Naive B cell (primary cell): ENCODE measurements around the gene ATL2. TPM values are rescaled to one million over a fixed set of nuclear protein-coding genes. Genes with fewer than 3 reads are reported as not detected.
"Not testable (repeated sequence)": the region's sequence is repeated elsewhere in the genome, so short reads cannot be mapped to it uniquely, and the experiment has no call there.

Experiments used
- ATAC-seq, 2 donors: fragments of 150-1000 bp; cut with Tn5 transposase; 2 replicates each; pipeline ENCODE4 v1.10.0; 2021; ENCODE audit warnings: low read depth in 2 of 2, mild to moderate bottlenecking in 2 of 2, moderate library complexity in 2 of 2
- DNase-seq: peaks from one replicate; pipeline ENCODE4 v3.0.0; 2022
- H3K27ac Mint-ChIP-seq, 6 donors: one replicate each; pipeline ENCODE4 v1.8.0; 2020 to 2022; ENCODE audit warnings: mild to moderate bottlenecking in 6 of 6, mixed read lengths in 6 of 6, moderate library complexity in 5 of 6, inconsistent platforms in 2 of 6
- H3K27me3 Mint-ChIP-seq, 3 donors: one replicate each; pipeline ENCODE4 v1.8.0; 2021 to 2022; ENCODE audit warnings: mixed read lengths in 3 of 3, mild to moderate bottlenecking in 1 of 3
- H3K36me3 Mint-ChIP-seq, 2 donors: one replicate each; pipeline ENCODE4 v1.8.0; 2020 to 2022; ENCODE audit warnings: mixed read lengths in 2 of 2, inconsistent platforms in 1 of 2, mild to moderate bottlenecking in 1 of 2
- H3K4me1 Mint-ChIP-seq, 3 donors: one replicate each; pipeline ENCODE4 v1.8.0; 2020 to 2022; ENCODE audit warnings: mixed read lengths in 3 of 3, inconsistent platforms in 1 of 3, mild to moderate bottlenecking in 1 of 3, moderate library complexity in 1 of 3
- H3K4me3 Mint-ChIP-seq, 8 donors: one replicate each; pipeline ENCODE4 v1.8.0; 2020 to 2022; ENCODE audit warnings: mild to moderate bottlenecking in 8 of 8, mixed read lengths in 8 of 8, moderate library complexity in 8 of 8, inconsistent platforms in 2 of 8
- H3K9me3 Mint-ChIP-seq, 7 donors: one replicate each; pipeline ENCODE4 v1.8.0; 2020 to 2022; ENCODE audit warnings: mixed read lengths in 7 of 7, mild to moderate bottlenecking in 5 of 7, inconsistent platforms in 2 of 7, moderate library complexity in 1 of 7
- polyA plus RNA-seq, 6 donors: library from polyadenylated mRNA; unstranded; fragments of 300-500 nt; fragmentation: Illumina TruSeq; gene quantifications; one replicate each; pipeline ENCODE4 v1.2.3, GENCODE V29; 2021; ENCODE audit warnings: low read depth in 6 of 6

Gene ATL2
- polyA plus RNA-seq, 6 donors from 2014 or later = 14.0 to 42.0 (median 22.6) TPM

DNA sequence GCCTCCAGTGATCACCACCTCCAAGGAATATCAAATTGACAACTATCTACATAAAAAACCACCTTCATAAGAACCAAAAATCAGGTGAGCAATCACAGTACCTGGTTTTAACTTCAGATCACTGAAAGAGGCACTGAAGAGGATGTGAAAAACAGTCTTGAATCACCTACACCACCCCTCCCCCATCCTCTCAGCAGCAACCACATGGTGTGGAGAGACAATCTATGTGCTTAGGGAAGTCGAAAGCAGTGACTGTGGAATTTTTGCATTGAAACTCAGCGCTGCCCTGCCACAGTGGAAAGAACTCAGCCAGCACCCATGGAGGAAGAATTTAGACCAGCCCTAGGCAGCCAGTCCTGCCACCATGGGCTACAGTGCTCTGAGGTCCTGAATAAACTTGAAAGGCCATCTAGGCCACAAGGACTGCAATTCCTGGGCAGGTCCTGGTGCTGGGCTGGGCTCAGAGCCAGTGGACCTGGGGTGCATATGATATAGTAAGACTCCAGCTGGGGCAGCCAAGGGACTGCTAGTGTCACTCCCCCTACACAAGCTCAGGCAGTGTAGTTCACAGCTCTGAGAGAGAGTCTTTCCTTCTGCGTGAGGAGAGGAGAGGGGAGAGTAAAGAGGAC is 75.6 kb downstream of the ATL2 start:
- H3K4me3 Mint-ChIP-seq = no peak overlapping the region
- no peaks in the 10 kb centered on the region for H3K27me3 Mint-ChIP-seq
- H3K9me3 Mint-ChIP-seq = peaks cover 0 to 2% (median 0%) of the 10 kb centered on the region in 7 donors
- H3K27ac Mint-ChIP-seq = peak overlapping the region in 4 of 6 donors; percentile 12 to 81 (median 54)
- H3K36me3 Mint-ChIP-seq = peaks cover 43 to 54% of the 10 kb centered on the region in 2 donors
- DNase-seq (no peak), ATAC-seq (peak; percentile 39 to 55)
- H3K4me1 Mint-ChIP-seq = peaks cover 29 to 36% (median 32%) of the 10 kb centered on the region in 3 donors

DNA sequence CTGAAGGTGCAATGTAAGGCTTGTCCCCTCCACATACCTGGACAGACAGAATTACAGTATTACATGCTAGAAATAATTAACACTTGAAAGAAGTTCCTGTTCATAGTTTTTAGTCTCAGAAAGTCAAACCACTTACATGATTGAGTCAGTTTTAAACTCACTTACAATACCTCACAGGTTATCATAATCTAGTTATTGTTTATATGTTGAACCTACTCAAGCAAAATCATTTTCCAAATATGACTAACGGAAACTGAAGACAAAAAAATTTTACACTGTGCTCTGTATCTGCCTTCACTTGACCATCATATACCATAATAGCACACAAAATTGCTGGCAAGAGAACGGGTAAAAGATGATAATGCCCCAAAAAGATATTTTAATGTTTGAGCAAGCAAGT is 78.5 kb downstream of the ATL2 start:
- H3K4me1 Mint-ChIP-seq = peaks cover 18 to 21% (median 21%) of the 10 kb centered on the region in 3 donors
- H3K4me3 Mint-ChIP-seq = no peak overlapping the region
- H3K27ac Mint-ChIP-seq = no peak overlapping the region
- peaks cover 15 to 36% of the 10 kb centered on the region in 2 donors for H3K36me3 Mint-ChIP-seq
- H3K9me3 Mint-ChIP-seq = no peaks in the 10 kb centered on the region
- ATAC-seq (no peak), DNase-seq (no peak)
- no peaks in the 10 kb centered on the region for H3K27me3 Mint-ChIP-seq

DNA sequence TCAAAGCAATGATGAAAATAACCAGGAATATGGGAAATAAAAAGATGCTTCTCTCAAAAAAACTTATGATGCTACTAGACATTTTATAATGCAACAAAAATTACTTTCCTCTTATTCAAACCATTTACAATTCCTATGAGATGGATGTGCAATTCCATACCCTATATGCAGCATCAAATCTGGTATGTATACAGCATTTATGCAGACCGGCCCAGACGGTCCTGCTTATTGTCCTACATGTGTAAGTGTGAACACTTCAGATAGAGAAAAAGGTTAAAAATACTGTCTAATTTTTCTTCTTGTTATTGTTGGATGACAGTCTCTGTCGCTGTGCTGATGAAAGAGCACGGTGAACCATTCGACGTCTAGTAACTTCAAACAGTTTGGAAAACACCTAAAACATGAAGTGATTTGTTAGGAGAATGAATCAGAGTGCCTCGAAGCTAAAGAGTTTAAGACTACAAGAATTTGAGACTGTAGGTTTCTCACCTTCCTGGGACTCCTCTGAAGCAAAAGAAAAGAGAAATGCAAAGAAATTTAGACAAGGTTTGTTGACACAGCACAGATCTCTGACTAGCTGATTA is 80.8 kb downstream of the ATL2 start:
- Mint-ChIP-seq H3K27ac (no peak overlapping the region), H3K36me3 (peaks cover 0 to 33% of the 10 kb centered on the region in 2 donors), H3K4me1 (peaks cover 2 to 5% (median 4%) of the 10 kb centered on the region in 3 donors), H3K27me3 (no peaks in the 10 kb centered on the region), H3K9me3 (no peaks in the 10 kb centered on the region), H3K4me3 (no peak overlapping the region)
- DNase-seq = no peak
- ATAC-seq = no peak

- Mint-ChIP-seq H3K9me3 (no peaks in the 10 kb centered on the region), H3K27ac (peak overlapping the region in 1 of 6 donors; percentile 47), H3K27me3 (peaks cover 0 to 4% (median 0%) of the 10 kb centered on the region in 3 donors), H3K36me3 (peaks cover 0 to 33% of the 10 kb centered on the region in 2 donors), H3K4me1 (no peaks in the 10 kb centered on the region), H3K4me3 (no peak overlapping the region)
- ATAC-seq (no peak), DNase-seq (no peak)
Measured at GRCh38 chr2:38294597-38294996, 82.5 kb downstream of the ATL2 start.

GRCh38 chr2:38293152-38293865 is 83.8 kb downstream of the ATL2 start:
- ATAC-seq (no peak), DNase-seq (no peak)
- H3K36me3 Mint-ChIP-seq = peaks cover 0 to 24% of the 10 kb centered on the region in 2 donors
- peak overlapping the region in 1 of 6 donors; percentile 33 for H3K27ac Mint-ChIP-seq
- peaks cover 2 to 4% (median 4%) of the 10 kb centered on the region in 3 donors for H3K27me3 Mint-ChIP-seq
- no peaks in the 10 kb centered on the region for H3K4me1 Mint-ChIP-seq
- no peak overlapping the region for H3K4me3 Mint-ChIP-seq
- H3K9me3 Mint-ChIP-seq = no peaks in the 10 kb centered on the region

- ATAC-seq (no peak), DNase-seq (no peak)
- no peaks in the 10 kb centered on the region for H3K36me3 Mint-ChIP-seq
- H3K4me3 Mint-ChIP-seq = no peak overlapping the region
- H3K27ac Mint-ChIP-seq = no peak overlapping the region
- peaks cover 19 to 24% (median 21%) of the 10 kb centered on the region in 3 donors for H3K27me3 Mint-ChIP-seq
- no peaks in the 10 kb centered on the region for H3K9me3 Mint-ChIP-seq
- no peaks in the 10 kb centered on the region for H3K4me1 Mint-ChIP-seq
Measured at GRCh38 chr2:38290332-38290731, 86.7 kb downstream of the ATL2 start.

DNA sequence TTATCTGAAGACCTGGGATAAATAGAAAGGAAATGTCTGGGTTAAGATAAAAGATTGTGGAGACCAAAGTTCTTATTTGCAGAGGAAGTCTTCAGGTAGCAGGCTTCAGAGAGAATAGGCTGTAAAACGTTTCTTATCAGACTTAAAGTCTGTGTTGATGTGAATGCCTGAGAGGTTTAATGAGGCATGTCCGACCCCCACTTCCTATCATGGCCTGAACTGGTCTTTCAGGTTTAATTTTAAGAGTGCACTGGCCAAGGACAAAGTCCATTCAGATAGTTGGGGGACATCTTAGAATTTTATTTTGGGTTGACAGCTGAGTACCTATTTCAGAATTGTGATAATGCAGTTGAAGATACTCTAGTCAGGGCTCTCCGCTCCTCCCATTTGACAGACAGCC is 92.1 kb downstream of the ATL2 start:
- peaks cover 26 to 41% (median 37%) of the 10 kb centered on the region in 3 donors for H3K27me3 Mint-ChIP-seq
- no peak overlapping the region for H3K27ac Mint-ChIP-seq
- no peaks in the 10 kb centered on the region for H3K9me3 Mint-ChIP-seq
- DNase-seq (no peak), ATAC-seq (no peak)
- no peak overlapping the region for H3K4me3 Mint-ChIP-seq
- no peaks in the 10 kb centered on the region for H3K4me1 Mint-ChIP-seq
- no peaks in the 10 kb centered on the region for H3K36me3 Mint-ChIP-seq

DNA sequence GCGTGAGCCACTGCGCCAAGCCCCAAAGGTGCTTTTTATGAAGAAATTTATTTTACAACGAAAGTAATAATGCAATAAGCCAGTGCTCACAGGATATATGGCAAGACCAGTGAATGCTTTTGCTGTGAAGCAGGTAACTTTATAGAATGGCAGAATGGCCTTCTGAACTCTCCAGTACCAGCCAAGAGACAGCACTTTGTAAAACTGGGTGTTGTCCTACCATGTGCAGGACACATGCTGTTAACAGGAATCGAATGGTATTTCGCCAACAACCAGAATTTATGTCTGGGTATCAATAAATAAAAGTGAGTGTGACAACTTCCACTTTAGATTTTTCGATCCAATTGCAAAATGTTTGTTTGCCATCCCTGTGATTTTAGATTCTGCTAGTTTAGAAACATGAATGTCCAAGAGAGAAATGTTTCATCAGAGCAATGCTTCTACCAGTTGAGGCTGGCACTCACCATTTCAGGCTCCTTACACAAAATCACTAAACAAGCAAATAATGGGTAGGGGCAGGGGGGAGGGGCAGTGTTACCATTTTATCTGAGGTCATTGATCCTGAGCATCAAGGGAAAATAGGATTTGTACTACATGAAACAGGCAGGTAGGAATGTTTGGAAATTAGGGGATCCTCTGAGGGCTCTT is 95.9 kb downstream of the ATL2 start:
- H3K4me1 Mint-ChIP-seq = no peaks in the 10 kb centered on the region
- no peak for DNase-seq
- H3K9me3 Mint-ChIP-seq = no peaks in the 10 kb centered on the region
- H3K27me3 Mint-ChIP-seq = peaks cover 18 to 30% (median 27%) of the 10 kb centered on the region in 3 donors
- no peak overlapping the region for H3K27ac Mint-ChIP-seq
- ATAC-seq = no peak
- H3K4me3 Mint-ChIP-seq = no peak overlapping the region
- H3K36me3 Mint-ChIP-seq = no peaks in the 10 kb centered on the region

GRCh38 chr2:38279201-38279600 is 97.9 kb downstream of the ATL2 start:
- Mint-ChIP-seq H3K4me1 (no peaks in the 10 kb centered on the region), H3K4me3 (no peak overlapping the region), H3K36me3 (no peaks in the 10 kb centered on the region), H3K27me3 (peaks cover 7 to 23% (median 17%) of the 10 kb centered on the region in 3 donors), H3K27ac (no peak overlapping the region), H3K9me3 (no peaks in the 10 kb centered on the region)
- no peak for ATAC-seq
- no peak for DNase-seq

DNA sequence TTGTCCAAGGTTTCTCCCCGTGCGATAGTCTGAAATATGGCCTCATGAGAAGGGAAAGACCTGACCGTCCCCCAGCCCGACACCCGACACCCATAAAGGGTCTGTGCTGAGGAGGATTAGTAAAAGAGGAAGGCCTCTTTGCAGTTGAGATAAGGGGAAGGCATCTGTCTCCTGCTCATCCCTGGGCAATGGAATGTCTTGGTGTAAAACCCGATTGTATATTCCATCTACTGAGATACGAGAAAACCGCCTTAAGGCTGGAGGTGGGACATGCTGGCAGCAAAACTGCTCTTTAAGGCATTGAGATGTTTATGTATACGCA is 99.0 kb downstream of the ATL2 start:
- not testable (repeated sequence) for ATAC-seq, DNase-seq, H3K36me3 Mint-ChIP-seq, H3K4me1 Mint-ChIP-seq, H3K9me3 Mint-ChIP-seq, H3K4me3 Mint-ChIP-seq, H3K27ac Mint-ChIP-seq
- H3K27me3 Mint-ChIP-seq = peaks cover 7 to 12% (median 8%) of the 10 kb centered on the region in 3 donors

- no peak overlapping the region for H3K4me3 Mint-ChIP-seq
- H3K36me3 Mint-ChIP-seq = no peaks in the 10 kb centered on the region
- no peaks in the 10 kb centered on the region for H3K4me1 Mint-ChIP-seq
- H3K27ac Mint-ChIP-seq = no peak overlapping the region
- DNase-seq = no peak
- ATAC-seq = no peak
- H3K9me3 Mint-ChIP-seq = no peaks in the 10 kb centered on the region
- H3K27me3 Mint-ChIP-seq = peaks cover 5 to 11% (median 10%) of the 10 kb centered on the region in 3 donors
Measured at GRCh38 chr2:38277245-38278116, 99.6 kb downstream of the ATL2 start.

DNA sequence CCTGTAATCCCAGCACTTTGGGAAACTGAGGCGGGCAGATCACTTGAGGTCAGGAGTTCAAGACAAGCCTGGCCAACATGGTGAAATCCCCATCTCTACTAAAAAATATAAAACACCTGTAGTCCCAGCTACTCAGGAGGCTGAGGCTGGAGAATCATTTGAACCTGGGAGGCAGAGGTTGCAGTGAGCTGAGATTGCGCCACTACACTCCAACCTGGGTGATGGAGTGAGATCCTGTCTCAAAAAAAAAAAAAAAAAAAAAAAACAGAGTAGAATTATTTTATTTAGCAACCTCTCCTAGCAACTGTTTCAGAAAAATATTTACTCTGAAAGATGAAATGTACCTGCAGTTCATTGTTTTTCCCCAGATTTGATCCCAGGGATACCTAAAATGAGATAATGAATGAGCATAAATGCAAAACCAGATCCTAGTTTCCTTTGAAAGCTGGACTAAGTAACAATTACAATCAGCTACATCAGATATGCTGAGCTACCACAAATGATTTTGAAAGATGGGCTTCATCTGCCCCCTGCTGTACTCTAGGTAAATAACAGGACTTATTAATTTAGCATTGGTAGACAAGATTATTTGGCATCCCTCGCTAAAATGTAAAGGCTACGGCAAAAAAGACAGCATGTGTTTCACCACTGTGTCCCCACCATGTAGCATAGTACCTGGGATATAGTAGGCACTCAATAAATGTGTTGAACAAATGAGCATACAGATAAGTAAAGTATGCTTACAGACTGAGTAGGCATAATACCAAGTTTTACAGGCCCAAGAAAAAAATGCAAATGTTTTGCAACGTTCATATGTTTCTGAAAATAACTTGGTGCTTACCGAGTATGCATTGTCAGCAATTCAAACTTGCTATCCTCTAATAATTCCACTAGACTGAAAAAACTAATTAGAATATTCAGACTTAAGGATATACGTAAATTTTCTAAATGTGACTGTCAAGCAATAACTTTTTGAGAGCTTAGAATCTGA is 102.5 kb downstream of the ATL2 start:
- peak in 1 of 2 donors; percentile 28 for ATAC-seq

More for the DNA sequence above, 102.5 kb downstream of the ATL2 start:
- Mint-ChIP-seq H3K27ac (peak overlapping the region in 1 of 6 donors; percentile 10), H3K36me3 (no peaks in the 10 kb centered on the region), H3K27me3 (peaks cover 5 to 11% (median 10%) of the 10 kb centered on the region in 3 donors), H3K4me3 (no peak overlapping the region), H3K9me3 (no peaks in the 10 kb centered on the region), H3K4me1 (no peaks in the 10 kb centered on the region)
- DNase-seq = peak; percentile 24
